ENCODE data around the gene PRTG.
"Not testable (repeated sequence)": the region's sequence is repeated elsewhere in the genome, so short reads cannot be mapped to it uniquely, and the experiment has no call there.

Gene PRTG

GRCh38 chr15:55743729-55744655 lies 1.0 kb upstream of the PRTG start:
- DNase-seq (ENCODE audit: low read depth), result no peak

- peak; percentile 33 for DNase-seq (ENCODE audit: low read depth)
Measured at GRCh38 chr15:55742498-55742926, 440 bp downstream of the PRTG start.

GRCh38 chr15:55741833-55742497 lies 987 bp downstream of the PRTG start:
- no peak for DNase-seq (ENCODE audit: low read depth)

GRCh38 chr15:55740981-55741832 lies 1.7 kb downstream of the PRTG start:
- no peak for DNase-seq (ENCODE audit: low read depth)

GRCh38 chr15:55740359-55740878 lies 2.5 kb downstream of the PRTG start:
- no peak for DNase-seq (ENCODE audit: low read depth)

GRCh38 chr15:55739641-55740040 lies 3.3 kb downstream of the PRTG start:
- DNase-seq (ENCODE audit: low read depth), result no peak

GRCh38 chr15:55738715-55739114 lies 4.2 kb downstream of the PRTG start:
- no peak for DNase-seq (ENCODE audit: low read depth)

GRCh38 chr15:55737373-55737772 lies 5.6 kb downstream of the PRTG start:
- DNase-seq (ENCODE audit: low read depth), result no peak

GRCh38 chr15:55736756-55737155 lies 6.2 kb downstream of the PRTG start:
- no peak for DNase-seq (ENCODE audit: low read depth)

GRCh38 chr15:55734641-55735040 lies 8.3 kb downstream of the PRTG start:
- DNase-seq (ENCODE audit: low read depth), result no peak

- not testable (repeated sequence) for DNase-seq (ENCODE audit: low read depth)
Measured at GRCh38 chr15:55733461-55733860, 9.5 kb downstream of the PRTG start.

- DNase-seq (ENCODE audit: low read depth), result no peak
Measured at GRCh38 chr15:55721554-55722185, 21.3 kb downstream of the PRTG start.

- no peak for DNase-seq (ENCODE audit: low read depth)
Measured at GRCh38 chr15:55715355-55716076, 27.4 kb downstream of the PRTG start.

- DNase-seq (ENCODE audit: low read depth), result no peak
Measured at GRCh38 chr15:55714064-55714463, 28.9 kb downstream of the PRTG start.

- no peak for DNase-seq (ENCODE audit: low read depth)
Measured at GRCh38 chr15:55712363-55712762, 30.6 kb downstream of the PRTG start.

GRCh38 chr15:55710286-55710685 lies 32.7 kb downstream of the PRTG start:
- DNase-seq (ENCODE audit: low read depth), result no peak

- DNase-seq (ENCODE audit: low read depth), result no peak
Measured at GRCh38 chr15:55709458-55709857, 33.5 kb downstream of the PRTG start.

GRCh38 chr15:55708720-55709119 lies 34.2 kb downstream of the PRTG start:
- no peak for DNase-seq (ENCODE audit: low read depth)

- DNase-seq (ENCODE audit: low read depth), result no peak
Measured at GRCh38 chr15:55707951-55708350, 35.0 kb downstream of the PRTG start.

GRCh38 chr15:55707518-55707917 lies 35.4 kb downstream of the PRTG start:
- no peak for DNase-seq (ENCODE audit: low read depth)

- peak; percentile 29 for DNase-seq (ENCODE audit: low read depth)
Measured at GRCh38 chr15:55703873-55704301, 39.1 kb downstream of the PRTG start.
